Putamen (tissue), 1 donor: ENCODE results near the gene LZTS2.
"Not testable (repeated sequence)": the region's sequence is repeated elsewhere in the genome, so short reads cannot be mapped to it uniquely, and the experiment has no call there.

ENCODE experiments used
- DNase-seq: peaks from one replicate; pipeline ENCODE4 v3.0.0-alpha.2; 2016; ENCODE audit warnings: low spot score

LZTS2 gene

GRCh38 chr10:100999742-101000126 lies at the start of gene LZTS2:
LZTS2 (plus strand) TSS chr10:100999808; CDS start chr10:101002539, 2,731 bp downstream.
- DNase-seq = no peak

- DNase-seq = no peak
These were observed 39.4 kb upstream of the LZTS2 start for GRCh38 chr10:100960251-100960650.

- DNase-seq = no peak
These were observed 37.1 kb upstream of the LZTS2 start for GRCh38 chr10:100962351-100963080.

GRCh38 chr10:100963826-100964225 lies 35.8 kb upstream of the LZTS2 start:
- no peak for DNase-seq

GRCh38 chr10:100965820-100966219 lies 33.8 kb upstream of the LZTS2 start:
- no peak for DNase-seq

- DNase-seq = no peak
These were observed 32.7 kb upstream of the LZTS2 start for GRCh38 chr10:100966887-100967286.

GRCh38 chr10:100967332-100967731 lies 32.3 kb upstream of the LZTS2 start:
- no peak for DNase-seq

- DNase-seq = no peak
These were observed 31.4 kb upstream of the LZTS2 start for GRCh38 chr10:100968062-100968736.

GRCh38 chr10:100968863-100969186 lies 30.8 kb upstream of the LZTS2 start:
- no peak for DNase-seq

GRCh38 chr10:100969187-100970075 lies 30.2 kb upstream of the LZTS2 start, which contains the start of gene SEMA4G:
SEMA4G (plus strand) TSS chr10:100969504; CDS start chr10:100972913, 3,409 bp downstream.
- DNase-seq = no peak

GRCh38 chr10:100970076-100970913 lies 29.3 kb upstream of the LZTS2 start:
- DNase-seq = no peak

GRCh38 chr10:100970914-100971811 lies 28.4 kb upstream of the LZTS2 start:
- no peak for DNase-seq

- DNase-seq = no peak
These were observed 27.3 kb upstream of the LZTS2 start for GRCh38 chr10:100972115-100972903.

GRCh38 chr10:100972904-100973535 lies 26.6 kb upstream of the LZTS2 start:
- DNase-seq = no peak

GRCh38 chr10:100975397-100975796 lies 24.2 kb upstream of the LZTS2 start:
- not testable (repeated sequence) for DNase-seq

- no peak for DNase-seq
These were observed 22.7 kb upstream of the LZTS2 start for GRCh38 chr10:100976906-100977305.

GRCh38 chr10:100977436-100977835 lies 22.2 kb upstream of the LZTS2 start:
- no peak for DNase-seq

- no peak for DNase-seq
These were observed 21.3 kb upstream of the LZTS2 start for GRCh38 chr10:100978121-100978900.

GRCh38 chr10:100978901-100979195 lies 20.8 kb upstream of the LZTS2 start:
- DNase-seq = no peak
